MV-4-11 (cell line): Measurements from ENCODE around the gene MEIOB.
"Not testable (repeated sequence)": the region's sequence is repeated elsewhere in the genome, so short reads cannot be mapped to it uniquely, and the experiment has no call there.

Experiments
- DNase-seq: peaks from one replicate; lab custom pipeline; 2025; lab: John Stamatoyannopoulos, UW

MEIOB gene

GRCh38 chr16:1907226-1907860 lies 35.4 kb upstream of the MEIOB start:
- DNase-seq, result no peak

DNA sequence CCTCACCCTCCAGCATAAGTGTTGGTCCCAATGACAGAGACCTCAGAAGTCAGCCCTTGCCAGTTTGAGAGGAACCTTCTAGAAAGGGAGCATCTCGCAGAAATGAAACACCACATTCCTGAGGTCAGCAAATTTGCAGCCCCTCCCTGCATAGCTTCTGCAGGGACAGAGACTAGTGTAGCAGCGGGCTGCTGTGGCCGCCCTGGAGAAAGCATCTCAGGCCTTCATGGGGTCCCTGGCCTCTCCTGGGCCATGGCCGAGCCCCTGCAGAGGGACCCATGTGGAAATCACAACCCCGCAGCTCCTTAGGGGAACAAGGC lies 34.8 kb upstream of the MEIOB start:
- no peak for DNase-seq

DNA sequence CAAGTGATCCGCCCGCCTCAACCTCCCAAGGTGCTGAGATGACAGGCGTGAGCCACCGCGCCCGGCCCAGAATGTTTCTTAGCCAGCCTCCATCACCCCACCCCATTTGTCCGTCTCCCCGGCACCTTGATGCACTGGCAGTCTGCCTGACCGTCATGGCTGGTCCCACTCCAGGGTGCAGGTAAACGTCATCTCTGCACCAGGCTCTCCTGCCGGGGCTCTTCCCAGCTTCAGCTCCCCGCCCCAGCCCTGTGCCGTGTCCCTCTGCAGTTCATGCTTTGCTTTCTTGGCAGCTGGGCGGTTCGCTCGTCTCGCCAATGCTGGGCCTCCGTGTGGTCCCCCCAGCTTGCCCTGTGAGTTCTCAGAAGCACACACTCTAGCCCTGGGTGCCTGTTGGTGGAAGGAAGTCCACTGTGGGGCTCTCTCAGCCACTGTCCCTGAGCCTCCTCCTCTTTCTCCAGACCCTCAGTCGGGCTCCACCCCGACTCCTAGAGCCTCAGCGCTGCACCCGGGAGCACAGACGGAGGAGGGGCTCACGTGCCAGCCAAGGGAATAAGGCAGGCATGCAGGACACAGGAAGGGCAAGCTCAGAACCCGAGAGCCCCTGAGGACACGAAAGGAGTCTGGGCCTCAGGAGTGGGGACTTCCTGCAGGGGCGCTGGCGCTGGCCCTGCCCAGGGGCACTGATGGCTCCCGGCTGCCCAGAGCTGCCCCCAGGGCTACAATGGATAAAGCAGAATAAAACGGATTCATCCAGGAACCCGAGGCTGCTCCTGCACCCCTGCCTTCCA lies 34.3 kb upstream of the MEIOB start:
- no peak for DNase-seq

DNA sequence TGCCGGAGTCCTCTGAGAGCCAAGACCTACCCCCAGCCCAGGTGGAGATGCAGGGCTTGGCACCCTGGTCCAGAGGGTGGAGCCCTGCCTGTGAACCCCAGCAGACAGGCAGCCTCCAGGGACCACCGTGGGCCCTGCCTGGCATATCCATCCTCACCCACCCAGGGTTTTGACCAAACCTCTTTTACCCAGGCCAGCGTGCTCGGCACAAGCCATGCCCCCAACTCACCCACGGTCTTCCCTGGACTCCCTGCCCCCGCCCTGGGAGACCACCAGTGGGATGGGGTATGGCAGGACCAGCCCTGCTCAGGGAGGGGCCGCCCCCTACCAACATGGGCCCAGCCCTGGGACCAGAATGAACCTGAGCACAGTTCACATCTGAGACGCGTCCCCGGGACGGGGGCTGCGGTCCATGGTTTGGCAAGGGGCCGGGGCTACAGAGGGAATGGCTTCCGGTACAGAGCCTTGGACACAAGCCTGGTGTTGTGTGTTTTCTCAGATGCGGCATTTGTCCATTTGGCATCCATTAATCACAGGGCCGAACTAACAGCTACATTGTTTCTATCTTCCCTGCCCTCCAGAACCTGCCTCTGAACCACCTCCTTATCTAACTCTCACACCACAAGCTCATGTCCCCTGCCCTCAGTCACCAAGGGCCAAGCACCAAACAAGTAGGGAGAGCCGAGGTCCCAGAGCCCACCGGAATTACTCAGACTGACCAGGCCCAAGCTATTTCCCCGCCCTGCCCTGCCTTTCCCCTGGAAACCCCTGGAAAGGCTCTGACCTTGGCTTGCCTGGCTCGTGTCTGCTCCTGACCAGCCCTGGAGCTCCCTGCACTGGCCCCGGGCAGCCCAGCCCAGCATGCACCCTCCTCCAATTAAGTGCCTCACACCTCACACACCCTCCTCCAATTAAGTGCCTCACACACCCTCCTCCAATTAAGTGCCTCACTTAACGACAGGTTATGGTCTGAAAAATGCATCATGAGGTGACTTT lies 32.2 kb upstream of the MEIOB start:
- no peak for DNase-seq

DNA sequence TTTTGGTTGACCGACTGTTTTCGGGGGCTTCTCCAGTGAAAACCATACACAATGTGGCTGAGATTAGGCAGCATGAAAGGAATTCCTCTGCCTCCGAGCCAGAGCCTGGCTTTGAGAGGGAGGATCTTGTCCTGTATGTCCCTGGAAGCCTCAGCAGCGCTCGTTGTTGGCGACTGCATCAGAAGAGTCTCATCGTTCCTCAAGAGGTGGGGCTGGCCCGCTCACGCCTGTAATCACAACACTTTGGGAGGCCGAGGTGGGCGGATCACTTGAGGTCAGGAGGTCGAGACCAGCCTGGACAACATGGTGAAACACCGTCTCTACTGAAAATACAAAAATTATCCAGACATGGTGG lies 31.2 kb upstream of the MEIOB start:
- no peak for DNase-seq

GRCh38 chr16:1902547-1903219 lies 30.7 kb upstream of the MEIOB start:
- no peak for DNase-seq

DNA sequence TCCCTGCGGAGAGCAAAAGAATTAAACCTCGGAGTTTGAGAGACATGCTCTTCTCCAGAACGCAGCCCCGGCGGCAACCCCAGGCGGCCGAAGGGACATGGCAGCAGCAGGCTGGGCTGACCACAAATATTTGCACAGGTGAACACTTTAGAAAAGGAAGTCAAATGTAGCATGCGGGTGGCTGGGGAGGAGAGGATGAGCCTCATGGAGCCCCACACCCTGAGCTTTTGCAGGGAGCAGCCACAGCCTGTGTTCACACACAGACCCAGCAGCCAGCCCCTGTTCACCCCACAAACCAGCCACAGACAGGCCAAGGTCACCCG lies 28.4 kb upstream of the MEIOB start:
- no peak for DNase-seq

DNA sequence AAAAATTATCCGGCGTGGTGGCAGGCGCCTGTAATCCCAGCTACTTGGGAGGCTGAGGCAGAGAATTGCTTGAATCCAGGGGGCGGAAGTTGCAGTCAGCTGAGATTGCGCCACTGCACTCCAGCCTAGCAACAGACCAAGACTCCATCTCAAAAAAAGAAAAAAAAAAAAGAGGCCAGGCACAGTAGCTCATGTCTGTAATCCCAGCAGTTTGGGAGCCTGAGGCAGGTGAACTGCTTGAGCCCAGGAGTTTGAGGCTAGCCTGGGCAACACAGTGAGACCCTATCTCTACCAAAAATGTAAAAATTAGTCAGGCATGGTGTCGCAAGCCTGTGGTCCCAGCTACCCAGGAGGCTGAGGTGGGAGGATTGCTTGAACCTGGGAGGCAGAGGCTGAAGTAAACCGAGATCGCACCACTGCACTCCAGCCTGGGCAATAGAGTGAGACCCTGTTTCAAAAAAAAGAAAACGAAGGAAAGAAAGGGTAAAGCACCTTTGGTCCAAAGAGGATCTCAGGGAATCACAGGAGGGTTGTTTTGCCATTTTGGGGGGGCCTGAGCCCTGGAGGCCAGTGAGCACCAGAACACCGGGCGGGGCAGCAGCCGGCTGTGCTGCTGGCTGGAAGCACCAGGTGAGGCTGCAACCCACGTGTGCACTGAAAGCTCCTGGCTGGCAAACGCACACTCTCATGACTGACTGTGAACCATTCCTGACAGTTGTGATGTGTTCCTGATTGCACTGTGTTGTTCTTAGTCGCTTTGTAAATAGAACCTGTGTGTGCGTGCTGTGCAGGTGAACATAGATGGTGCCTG lies 27.9 kb upstream of the MEIOB start:
- peak; percentile 10 for DNase-seq

DNA sequence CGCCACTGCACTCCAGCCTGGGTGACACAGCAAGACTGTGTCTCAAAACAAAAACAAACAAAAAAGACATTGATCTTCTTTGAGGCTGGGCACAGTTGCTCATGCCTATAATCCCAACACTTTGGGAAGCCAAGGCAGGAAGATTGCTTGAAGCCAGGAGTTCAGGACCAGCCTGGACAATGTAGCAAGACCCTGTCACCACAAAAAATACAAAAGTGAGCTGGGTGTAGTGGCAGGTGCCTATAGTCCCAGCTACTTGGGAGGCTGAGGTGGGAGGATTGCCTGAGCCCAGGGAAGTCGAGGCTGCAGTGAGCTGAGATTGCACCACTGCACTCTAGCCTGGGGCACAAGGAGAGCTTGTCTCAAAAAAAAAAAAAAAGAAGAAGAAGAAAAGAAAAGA lies 25.7 kb upstream of the MEIOB start:
- not testable (repeated sequence) for DNase-seq

DNA sequence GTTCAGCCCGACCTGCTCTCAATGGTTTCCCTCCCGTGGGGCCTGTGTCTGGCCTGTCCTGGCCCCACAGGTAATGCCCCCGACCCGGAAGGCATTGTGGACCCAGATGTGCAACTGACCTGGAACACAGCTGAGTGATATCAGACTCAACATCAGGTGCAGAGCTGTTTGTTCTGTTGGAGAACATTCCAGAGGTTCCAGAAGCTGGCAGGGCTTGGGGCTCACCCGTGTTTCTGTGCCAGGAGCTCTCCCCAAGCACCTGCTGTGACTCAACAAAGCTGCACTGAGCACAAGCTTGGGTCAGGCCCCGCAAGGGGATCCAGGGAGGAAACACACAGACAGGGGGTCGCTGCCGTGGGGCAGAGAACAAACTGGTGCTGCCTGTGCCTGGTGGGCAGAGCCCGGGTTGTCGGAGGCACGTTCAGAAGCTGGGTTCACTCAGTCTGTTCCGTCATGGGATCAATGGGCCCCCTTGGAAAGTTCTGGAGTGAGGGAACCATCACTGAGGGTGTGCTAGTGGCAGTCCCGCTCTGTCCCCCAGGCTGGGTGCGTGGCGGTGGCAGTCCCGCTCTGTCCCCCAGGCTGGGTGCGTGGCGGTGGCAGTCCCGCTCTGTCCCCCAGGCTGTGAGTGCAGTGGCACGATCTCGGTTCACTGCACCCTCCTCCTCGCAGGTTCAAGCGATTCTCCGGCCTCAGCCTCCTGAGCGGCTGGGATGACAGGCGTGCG lies 24.1 kb upstream of the MEIOB start:
- DNase-seq, result no peak

GRCh38 chr16:1895068-1895467 lies 23.1 kb upstream of the MEIOB start:
- DNase-seq, result no peak

GRCh38 chr16:1890708-1891050 lies 18.7 kb upstream of the MEIOB start:
- no peak for DNase-seq

DNA sequence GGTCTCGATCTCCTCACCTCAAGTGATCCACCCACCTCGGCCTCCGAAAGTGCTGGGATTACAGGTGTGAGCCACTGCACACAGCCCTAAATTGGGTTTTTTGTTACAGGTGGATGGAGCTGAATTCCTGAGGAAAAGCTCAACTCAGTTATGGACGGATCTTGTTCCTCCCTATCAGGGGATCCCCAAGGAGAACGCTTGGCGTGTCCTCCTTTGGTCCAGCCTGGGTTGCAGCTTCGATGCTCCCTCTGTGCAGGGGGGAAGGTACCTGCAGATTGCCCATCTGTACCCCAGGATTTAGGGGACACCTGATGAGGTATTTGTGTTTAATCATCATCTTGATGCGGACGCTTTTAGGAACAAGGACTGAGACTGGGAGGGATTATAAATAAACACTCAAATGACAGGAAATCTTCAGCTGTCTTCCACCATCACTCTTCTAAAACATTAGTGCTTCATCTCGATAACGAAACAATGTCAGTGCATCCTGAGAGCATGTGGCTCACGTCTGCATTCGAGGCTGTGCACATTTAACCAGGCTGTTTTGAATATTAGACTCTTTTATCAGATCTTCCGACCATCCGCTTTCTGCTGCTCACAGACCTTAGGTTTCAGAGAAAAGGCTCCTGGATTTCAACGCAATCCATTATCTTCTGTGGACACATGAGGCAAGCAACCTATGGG lies 18.2 kb upstream of the MEIOB start:
- DNase-seq, result no peak

- no peak for DNase-seq
These were observed 15.9 kb upstream of the MEIOB start for GRCh38 chr16:1887711-1888354.

DNA sequence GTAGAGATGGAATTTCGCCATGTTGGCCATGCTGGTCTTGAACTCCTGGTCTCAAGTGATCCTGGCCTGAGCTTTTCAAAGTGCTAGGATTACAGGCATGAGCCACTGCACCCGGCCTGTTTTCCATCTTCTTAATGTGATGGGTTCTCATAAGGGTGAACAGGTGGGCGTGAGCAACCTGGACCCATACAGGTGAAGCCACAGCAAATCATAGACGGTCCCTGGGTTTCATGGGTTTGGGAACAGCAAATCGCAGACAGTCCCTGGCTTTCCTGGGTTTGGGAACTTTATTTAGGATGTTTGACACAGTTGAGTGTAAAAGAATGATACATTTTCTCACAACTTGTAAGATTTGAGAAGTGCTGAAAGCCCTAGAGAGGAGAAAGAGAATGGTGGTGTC lies 12.9 kb upstream of the MEIOB start:
- DNase-seq, result no peak

- DNase-seq, result peak; percentile 92
These were observed 12.3 kb upstream of the MEIOB start for GRCh38 chr16:1884155-1884760.

DNA sequence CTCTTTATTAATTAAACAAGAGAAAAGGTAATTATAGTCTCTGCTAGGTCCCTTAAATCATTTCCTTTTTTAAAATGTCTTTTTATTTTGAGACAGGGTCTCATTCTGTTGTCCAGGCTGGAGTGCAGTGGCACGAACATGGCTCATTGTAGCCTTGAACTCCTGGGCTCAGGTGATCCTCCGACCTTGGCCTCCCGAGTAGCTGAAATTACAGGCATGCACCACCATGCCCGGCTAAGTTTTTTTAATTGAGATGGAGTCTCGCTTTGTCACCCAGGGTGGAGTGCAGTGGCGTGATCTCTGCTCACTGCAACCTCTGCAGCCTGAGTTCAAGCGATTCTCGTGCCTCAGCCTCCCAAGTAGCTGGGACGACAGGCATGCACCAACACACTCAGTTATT lies 9.2 kb upstream of the MEIOB start:
- DNase-seq, result not testable (repeated sequence)

DNA sequence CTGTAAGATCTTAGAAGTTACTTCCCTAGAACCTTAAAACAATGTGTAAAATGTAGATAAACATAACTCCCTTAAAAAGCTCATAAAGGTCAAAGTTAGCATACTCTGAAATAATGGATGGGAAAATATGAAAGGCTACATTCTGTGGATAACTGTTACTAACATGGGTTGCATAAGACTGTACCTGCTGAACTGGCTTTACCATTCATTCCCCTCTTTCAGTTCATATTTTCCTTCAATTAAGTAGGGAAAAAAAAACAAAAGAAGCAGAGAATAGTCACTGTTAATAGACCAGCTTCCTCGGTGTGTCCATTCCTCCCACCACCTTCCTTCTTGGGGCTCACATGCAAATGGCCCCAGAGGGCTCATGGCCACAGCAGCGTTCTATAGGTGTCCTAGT lies 7.5 kb upstream of the MEIOB start:
- DNase-seq, result no peak

GRCh38 chr16:1878256-1878655 lies 6.3 kb upstream of the MEIOB start:
- no peak for DNase-seq
